OCI-LY3 (cell line): ENCODE results near the gene RPP25L.

Experiments
- CTCF ChIP-seq: fragments of 200-600, 300-600 bp; sonication (generic); IDR thresholded peaks from 2 replicates; pipeline ENCODE4 v1.5.1; 2014; ENCODE audit warnings: antibody characterized with exemption, low read length, low read depth
- EZH2phosphoT487 ChIP-seq: fragments of 200-600 bp; shearing (Covaris generic); IDR thresholded peaks from 2 replicates; pipeline ENCODE4 v1.6.1; 2018; ENCODE audit warnings: antibody characterized with exemption, mixed run types, low read depth

DNA sequence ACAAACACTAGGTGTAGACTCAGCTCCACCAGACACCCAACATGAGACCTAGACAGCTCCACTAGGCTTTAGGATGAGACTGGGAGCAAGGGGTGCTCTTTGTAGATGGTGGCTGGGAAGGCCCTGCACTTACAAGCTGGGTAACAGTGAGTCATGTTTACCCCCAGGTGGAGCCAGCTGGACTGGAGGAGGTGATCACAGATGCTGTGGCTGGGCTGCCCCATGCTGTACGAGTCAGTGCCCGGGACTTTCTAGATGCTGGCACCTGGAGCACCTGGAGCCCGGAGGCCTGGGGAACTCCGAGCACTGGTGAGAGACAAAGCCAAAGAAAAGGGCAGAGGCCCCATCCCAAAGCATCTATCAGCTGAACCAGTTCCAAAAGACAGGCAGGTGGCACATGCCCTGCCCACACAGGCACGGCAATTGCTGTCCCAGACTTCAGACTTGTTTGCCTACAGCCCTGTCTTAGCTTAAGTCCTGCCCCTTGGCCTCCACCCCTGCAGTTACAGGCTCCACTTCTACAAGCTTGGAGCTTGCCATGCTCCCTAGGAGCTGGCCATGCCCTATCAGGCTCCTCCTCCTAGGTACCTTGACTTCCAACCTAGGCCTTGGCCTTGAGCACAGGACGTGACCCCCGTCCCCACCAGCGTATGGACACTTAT is 47.8 kb upstream of the RPP25L start:
- no peak for TF ChIP-seq CTCF
- no peak for TF ChIP-seq EZH2phosphoT487
